PC-3 (cell line): ENCODE measurements around the gene IGFL1.

Source experiments
- EZH2phosphoT487 ChIP-seq: fragments of 300-600 bp; sonication (generic); IDR thresholded peaks from 2 replicates; pipeline ENCODE4 v1.6.1; 2018; ENCODE audit warnings: mild to moderate bottlenecking, antibody characterized with exemption, low read length, borderline replicate concordance
- TF ChIP-seq, protein P1 (sequence below): fragments of 300-600 bp; sonication (generic); conservative IDR thresholded peaks from 2 replicates; pipeline ENCODE4 v1.5.1; 2017; ENCODE audit warnings: antibody characterized with exemption, low read depth, mild to moderate bottlenecking, low read length

DNA sequence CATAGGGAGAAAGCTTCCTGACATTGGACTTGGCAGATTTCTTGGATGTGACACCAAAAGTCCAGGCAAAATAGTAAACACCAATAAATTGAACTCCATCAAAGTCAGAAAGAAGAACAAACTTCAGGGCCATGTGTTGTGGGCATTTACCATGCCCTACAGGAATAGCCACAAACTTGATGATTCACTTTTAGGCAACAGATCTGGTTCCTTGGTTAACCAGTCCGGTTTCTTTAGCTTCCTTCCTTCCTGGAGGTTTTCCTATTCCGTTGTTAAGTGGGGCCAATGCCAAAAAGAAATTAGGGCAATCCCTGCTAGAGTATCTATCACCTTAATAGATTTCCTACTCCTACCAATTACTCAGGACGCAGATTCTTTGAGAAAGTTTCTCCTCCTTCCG, 25.2 kb downstream of the IGFL1 start:
- TF ChIP-seq, protein P1, sequence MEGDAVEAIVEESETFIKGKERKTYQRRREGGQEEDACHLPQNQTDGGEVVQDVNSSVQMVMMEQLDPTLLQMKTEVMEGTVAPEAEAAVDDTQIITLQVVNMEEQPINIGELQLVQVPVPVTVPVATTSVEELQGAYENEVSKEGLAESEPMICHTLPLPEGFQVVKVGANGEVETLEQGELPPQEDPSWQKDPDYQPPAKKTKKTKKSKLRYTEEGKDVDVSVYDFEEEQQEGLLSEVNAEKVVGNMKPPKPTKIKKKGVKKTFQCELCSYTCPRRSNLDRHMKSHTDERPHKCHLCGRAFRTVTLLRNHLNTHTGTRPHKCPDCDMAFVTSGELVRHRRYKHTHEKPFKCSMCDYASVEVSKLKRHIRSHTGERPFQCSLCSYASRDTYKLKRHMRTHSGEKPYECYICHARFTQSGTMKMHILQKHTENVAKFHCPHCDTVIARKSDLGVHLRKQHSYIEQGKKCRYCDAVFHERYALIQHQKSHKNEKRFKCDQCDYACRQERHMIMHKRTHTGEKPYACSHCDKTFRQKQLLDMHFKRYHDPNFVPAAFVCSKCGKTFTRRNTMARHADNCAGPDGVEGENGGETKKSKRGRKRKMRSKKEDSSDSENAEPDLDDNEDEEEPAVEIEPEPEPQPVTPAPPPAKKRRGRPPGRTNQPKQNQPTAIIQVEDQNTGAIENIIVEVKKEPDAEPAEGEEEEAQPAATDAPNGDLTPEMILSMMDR, result no peak
- TF ChIP-seq EZH2phosphoT487, result no peak
